Hepatocyte (in vitro differentiated cells): ENCODE data around the gene SLC6A20. TPM values are rescaled to one million over a fixed set of nuclear protein-coding genes. Genes with fewer than 3 reads are reported as not detected.

Experiments used
- DNase-seq: peaks from one replicate; pipeline ENCODE4 v3.0.0-alpha.2; 2016; ENCODE audit warnings: low spot score
- H2AFZ ChIP-seq: fragments of 200-600 bp; sonication (generic); 2 replicates; pipeline ENCODE4 v1.6.0; 2016; ENCODE audit warnings: antibody characterized with exemption, mild to moderate bottlenecking
- H3K27ac ChIP-seq: fragments of 200-600 bp; sonication (generic); 2 replicates; pipeline ENCODE4 v1.5.1; 2016; ENCODE audit warnings: mild to moderate bottlenecking
- H3K27me3 ChIP-seq: fragments of 200-600 bp; sonication (generic); 2 replicates; pipeline ENCODE4 v1.6.1; 2016
- H3K36me3 ChIP-seq: fragments of 200-600 bp; sonication (generic); replicated peaks from 2 replicates; pipeline ENCODE4 v1.5.1; 2016; ENCODE audit warnings: low read depth; ENCODE audit not compliant: insufficient read depth
- H3K4me1 ChIP-seq: fragments of 200-600 bp; sonication (generic); 2 replicates; pipeline ENCODE4 v1.5.1; 2016; ENCODE audit warnings: mild to moderate bottlenecking, moderate library complexity; ENCODE audit not compliant: insufficient read depth
- H3K4me2 ChIP-seq: fragments of 200-600 bp; sonication (generic); 2 replicates; pipeline ENCODE4 v1.6.0; 2016
- H3K4me3 ChIP-seq: fragments of 200-600 bp; sonication (generic); 2 replicates; pipeline ENCODE4 v1.5.1; 2016; ENCODE audit warnings: mild to moderate bottlenecking
- H3K79me2 ChIP-seq: fragments of 200-600 bp; sonication (generic); 2 replicates; pipeline ENCODE4 v1.6.0; 2017; ENCODE audit warnings: mild to moderate bottlenecking
- H3K9me2 ChIP-seq: fragments of 200-600 bp; sonication (generic); replicated peaks from 2 replicates; pipeline ENCODE4 v1.6.0; 2017; ENCODE audit warnings: mild to moderate bottlenecking; ENCODE audit not compliant: insufficient read depth
- H3K9me3 ChIP-seq: fragments of 200-600 bp; sonication (generic); 2 replicates; pipeline ENCODE4 v1.5.1; 2016; ENCODE audit warnings: low read depth, mild to moderate bottlenecking
- H4K20me1 ChIP-seq: fragments of 200-600 bp; sonication (generic); 2 replicates; pipeline ENCODE4 v1.6.0; 2016; ENCODE audit warnings: mild to moderate bottlenecking; ENCODE audit not compliant: insufficient read depth, poor library complexity, severe bottlenecking
- CTCF ChIP-seq: fragments of 200-600 bp; sonication (generic); IDR thresholded peaks from 2 replicates; pipeline ENCODE4 v1.5.1; 2016; ENCODE audit warnings: antibody characterized with exemption, mild to moderate bottlenecking; ENCODE audit not compliant: poor library complexity
- EZH2 ChIP-seq: fragments of 200-600 bp; sonication (generic); IDR thresholded peaks from 2 replicates; pipeline ENCODE4 v1.6.1; 2016; ENCODE audit warnings: antibody characterized with exemption, mild to moderate bottlenecking, borderline replicate concordance
- EZH2phosphoT487 ChIP-seq: fragments of 200-600 bp; sonication (generic); IDR thresholded peaks from one replicate; pipeline ENCODE4 v1.6.1; 2018; ENCODE audit warnings: antibody characterized with exemption, mild to moderate bottlenecking, low read depth, moderate library complexity; ENCODE audit not compliant: unreplicated experiment, severe bottlenecking
- WGBS: methylation state at CpG from one replicate; pipeline ENCODE4 v1.1.6; 2016; ENCODE audit warnings: low lambda C conversion rate; ENCODE audit errors: missing lambda C conversion rate; 5-methylcytosine and 5-hydroxymethylcytosine counted together
- polyA plus RNA-seq: library from polyadenylated mRNA; unstranded; fragments of >200 nt; fragmentation: Nextera tagmentation; extraction: Ambion mirVana; gene quantifications from 2 replicates; pipeline ENCODE4 v1.2.1, GENCODE V29; 2016
- total RNA-seq: library from RNA; depleted of rRNA; stranded (reverse); fragments of >200 nt; gene quantifications from 2 replicates; pipeline ENCODE4 v1.2.3, GENCODE V29; 2014

The SLC6A20 gene
- total and polyA plus RNA-seq, 2 experiments from 2014 or later, result 5.7 to 9.6 TPM

DNA sequence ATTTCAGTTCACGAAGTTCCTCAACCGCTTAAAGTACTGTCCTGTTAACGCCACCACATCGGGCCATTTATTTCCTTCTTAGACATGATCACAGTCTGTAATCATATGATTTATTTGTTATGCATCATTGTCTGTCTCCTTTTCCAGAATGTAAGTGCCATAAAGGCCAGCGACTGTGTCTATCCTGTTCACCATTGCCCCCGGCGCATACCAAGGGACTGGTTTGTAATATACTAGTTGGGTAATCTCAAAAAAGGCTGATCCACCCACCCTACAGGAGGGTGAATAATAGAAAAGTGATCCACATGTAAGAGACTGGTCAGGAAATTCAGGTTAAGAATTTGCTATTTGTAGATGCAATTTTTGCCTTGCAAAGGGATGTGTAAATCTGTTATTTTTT, 41.9 kb downstream of the SLC6A20 start:
- H3K9me2 ChIP-seq, result no peaks in the 10 kb centered on the region
- H3K4me2 ChIP-seq, result no peak overlapping the region
- no peak overlapping the region for H3K27ac ChIP-seq
- H4K20me1 ChIP-seq, result no peaks in the 10 kb centered on the region
- H2AFZ ChIP-seq, result no peak overlapping the region
- DNase-seq, result no peak
- TF ChIP-seq EZH2phosphoT487 (no peak), EZH2 (no peak), CTCF (no peak)
- no peaks in the 10 kb centered on the region for H3K36me3 ChIP-seq
- H3K4me1 ChIP-seq, result no peaks in the 10 kb centered on the region
- H3K9me3 ChIP-seq, result no peaks in the 10 kb centered on the region
- no peak overlapping the region for H3K4me3 ChIP-seq
- no peaks in the 10 kb centered on the region for H3K79me2 ChIP-seq
- no peaks in the 10 kb centered on the region for H3K27me3 ChIP-seq
- WGBS, result 97% methylated on average over 7 of the region's 7 CpGs

DNA sequence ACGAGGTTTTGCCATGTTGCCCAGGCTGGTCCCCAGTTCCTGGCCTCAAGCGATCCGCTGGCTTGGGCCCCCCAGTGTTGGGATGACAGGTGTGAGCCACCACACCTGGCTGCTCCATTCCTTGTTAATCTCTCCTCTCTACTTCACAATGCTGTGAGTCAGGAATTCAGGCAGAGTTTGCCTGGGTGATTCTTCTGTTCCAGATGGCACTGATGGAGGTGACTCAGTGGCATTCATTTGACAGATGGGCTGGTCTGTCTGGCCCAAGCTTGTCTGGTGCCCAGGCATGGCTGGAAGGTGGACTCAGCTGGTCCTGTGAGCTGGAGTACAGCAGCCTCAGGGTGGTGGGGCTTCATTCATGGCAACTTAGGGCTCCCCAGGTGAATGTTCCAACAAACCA, 43.2 kb downstream of the SLC6A20 start:
- Histone ChIP-seq H3K4me2 (no peak overlapping the region), H3K27me3 (no peaks in the 10 kb centered on the region), H3K4me3 (no peak overlapping the region), H3K79me2 (no peaks in the 10 kb centered on the region), H3K36me3 (no peaks in the 10 kb centered on the region), H3K27ac (no peak overlapping the region), H4K20me1 (no peaks in the 10 kb centered on the region), H3K4me1 (no peaks in the 10 kb centered on the region), H3K9me3 (no peaks in the 10 kb centered on the region), H2AFZ (no peak overlapping the region), H3K9me2 (no peaks in the 10 kb centered on the region)
- no peak for TF ChIP-seq EZH2
- WGBS, result 92% methylated on average over 3 of the region's 3 CpGs
- no peak for DNase-seq

GRCh38 chr3:45751537-45752242, 44.6 kb downstream of the SLC6A20 start:
- no peak for DNase-seq

More at GRCh38 chr3:45751537-45752242, 44.6 kb downstream of the SLC6A20 start:
- Histone ChIP-seq H3K4me1 (no peaks in the 10 kb centered on the region), H3K27ac (no peak overlapping the region), H3K4me2 (no peak overlapping the region), H4K20me1 (no peaks in the 10 kb centered on the region), H3K79me2 (no peaks in the 10 kb centered on the region), H3K27me3 (no peaks in the 10 kb centered on the region), H3K4me3 (no peak overlapping the region), H3K36me3 (no peaks in the 10 kb centered on the region), H2AFZ (no peak overlapping the region), H3K9me3 (no peaks in the 10 kb centered on the region), H3K9me2 (no peaks in the 10 kb centered on the region)
- TF ChIP-seq EZH2 (no peak), EZH2phosphoT487 (no peak), CTCF (no peak)
- WGBS, result 84% methylated on average over 7 of the region's 7 CpGs
